Endothelial cell of umbilical vein (primary cell): ENCODE measurements around the gene ARHGEF37. TPM values are rescaled to one million over a fixed set of nuclear protein-coding genes. Genes with fewer than 3 reads are reported as not detected.

Experiments used
- BruUV-seq: library from RNA; stranded (reverse); fragments of 400-500 nt; replicated peaks from 2 replicates; lab custom pipeline; 2021; lab: Mats Ljungman, UMichigan
- CTCF ChIA-PET: fragments of 300-600, 350-600 bp; sonication (Branson Sonifier 250); formaldehyde crosslinking; loops from one replicate; lab custom pipeline; 2021; ENCODE audit warnings: antibody characterized with exemption, inconsistent platforms; lab: Charles Lee
- POLR2A ChIA-PET: fragments of 300-600, 350-600 bp; sonication (Branson Sonifier 250); formaldehyde crosslinking; loops from one replicate; lab custom pipeline; 2021; ENCODE audit warnings: antibody characterized with exemption, inconsistent platforms; lab: Charles Lee
- DNase-seq: peaks from one replicate; pipeline ENCODE4 v3.0.0-alpha.2; 2011; ENCODE audit warnings: low read depth, low spot score
- FAIRE-seq: peaks from 2 replicates; lab custom pipeline; 2011; peaks lifted over from hg19 to GRCh38; lab: Jason Lieb, UNC
- H2AFZ ChIP-seq: 2 replicates; pipeline ENCODE4 v1.6.0; 2012; ENCODE audit warnings: low read depth, low read length, control low read depth, inconsistent platforms
- H3K27ac ChIP-seq: 2 replicates; pipeline ENCODE4 v1.5.1; 2011; ENCODE audit warnings: low read depth, mild to moderate bottlenecking, control low read depth, low read length, moderate library complexity; ENCODE audit not compliant: insufficient read depth
- H3K27me3 ChIP-seq, 2 experiments: 2 replicates each; pipeline versions ENCODE4 v1.6.0 to v1.6.1; 2011; ENCODE audit warnings: low read length in 2 of 2, mixed read lengths in 1 of 2; ENCODE audit not compliant: control insufficient read depth in 2 of 2, insufficient read depth in 2 of 2
- H3K36me3 ChIP-seq, 2 experiments: 2 replicates in 1 of 2; 3 replicates in 1 of 2; pipeline ENCODE4 v1.5.1; 2011; ENCODE audit warnings: low read length in 2 of 2, mild to moderate bottlenecking in 1 of 2, moderate library complexity in 1 of 2; ENCODE audit not compliant: control insufficient read depth in 2 of 2, insufficient read depth in 2 of 2; ENCODE audit errors: extremely low read depth in 1 of 2
- H3K4me1 ChIP-seq: 3 replicates; pipeline ENCODE4 v1.5.1; 2011; ENCODE audit warnings: mild to moderate bottlenecking, low read length; ENCODE audit not compliant: control insufficient read depth, insufficient read depth; ENCODE audit errors: extremely low read depth
- H3K4me2 ChIP-seq: 2 replicates; pipeline ENCODE4 v1.6.1; 2011; ENCODE audit warnings: low read length, control low read depth, mixed read lengths; ENCODE audit not compliant: insufficient read depth
- H3K4me3 ChIP-seq, 3 experiments: fragments of 200-600 bp in 1 of 3; sonication (generic), shearing (Covaris generic) in 1 of 3; replicated peaks in 1 of 3; 2 replicates each; pipeline ENCODE4 v1.5.1; 2011 to 2016; ENCODE audit warnings: control low read depth in 3 of 3, low read length in 3 of 3, mild to moderate bottlenecking in 2 of 3, inconsistent platforms in 1 of 3, low read depth in 1 of 3, moderate library complexity in 1 of 3; ENCODE audit not compliant: insufficient read depth in 1 of 3
- H3K79me2 ChIP-seq: 2 replicates; pipeline ENCODE4 v1.6.0; 2012; ENCODE audit warnings: low read length, inconsistent platforms; ENCODE audit not compliant: control insufficient read depth, insufficient read depth
- H3K9ac ChIP-seq: replicated peaks from 2 replicates; pipeline ENCODE3; 2011; ENCODE audit warnings: low read length, control low read depth; ENCODE audit not compliant: insufficient read depth; ENCODE audit errors: extremely low read depth
- H3K9me1 ChIP-seq: replicated peaks from 3 replicates; pipeline ENCODE4 v1.6.0; 2011; ENCODE audit warnings: mild to moderate bottlenecking, low read length; ENCODE audit not compliant: control insufficient read depth, insufficient read depth; ENCODE audit errors: extremely low read depth
- H3K9me3 ChIP-seq: replicated peaks from 2 replicates; pipeline ENCODE4 v1.5.1; 2012; ENCODE audit warnings: low read length, inconsistent platforms; ENCODE audit not compliant: control insufficient read depth, insufficient read depth
- H4K20me1 ChIP-seq: replicated peaks from 2 replicates; pipeline ENCODE3; 2011; ENCODE audit warnings: mild to moderate bottlenecking, low read length; ENCODE audit not compliant: control insufficient read depth, insufficient read depth; ENCODE audit errors: extremely low read depth
- CTCF ChIP-seq, 2 donors: IDR thresholded peaks; 1 replicate in 1 of 2; 2 replicates in 1 of 2; pipeline ENCODE4 v1.5.1; 2011; ENCODE audit warnings: low read length in 2 of 2, mild to moderate bottlenecking in 2 of 2, moderate library complexity in 2 of 2, control low read depth in 1 of 2, inconsistent platforms in 1 of 2, low read depth in 1 of 2; ENCODE audit not compliant: insufficient read depth in 1 of 2; ENCODE audit errors: extremely low read depth in 1 of 2
- EZH2 ChIP-seq: IDR thresholded peaks from 2 replicates; pipeline ENCODE4 v1.6.1; 2012; ENCODE audit warnings: borderline replicate concordance, low read depth, mild to moderate bottlenecking, moderate library complexity, low read length, inconsistent platforms; ENCODE audit not compliant: severe bottlenecking
- GATA2 ChIP-seq: IDR thresholded peaks from 2 replicates; pipeline ENCODE4 v1.7.0; 2011; ENCODE audit warnings: low read depth, mild to moderate bottlenecking, moderate library complexity, mixed read lengths, low read length; ENCODE audit not compliant: insufficient read length, insufficient read depth
- MAX ChIP-seq: IDR thresholded peaks from 2 replicates; pipeline ENCODE4 v1.6.1; 2011; ENCODE audit not compliant: insufficient read depth, insufficient read length
- MYC ChIP-seq: IDR thresholded peaks from one replicate; pipeline ENCODE4 v1.6.1; 2011; ENCODE audit warnings: mild to moderate bottlenecking, low read depth, low read length
- POLR2A ChIP-seq: IDR thresholded peaks from 2 replicates; pipeline ENCODE4 v1.6.1; 2012; ENCODE audit warnings: low read depth, mild to moderate bottlenecking, control low read depth, low read length
- dilution Hi-C: fragments of 300-500 bp; cut with MboI; formaldehyde crosslinking; loops from one replicate; pipeline ENCODE4 v1.15.0; 2019; ENCODE audit warnings: low sequenced_read_pairs; ENCODE audit not compliant: extremely low pct_ligation_motif_present
- intact Hi-C: fragments of 100-400 bp; cut with micrococcal nuclease; formaldehyde crosslinking; loops from one replicate; pipeline ENCODE4 v1.10.0; 2022
- polyA plus RNA-seq, 4 experiments: library from polyadenylated mRNA; depleted of rRNA in 3 of 4; stranded (reverse) in 3 of 4; unstranded in 1 of 4; fragments of >200 nt; gene quantifications; 2 replicates each; pipeline versions ENCODE4 v1.2.1 to v1.2.3, GENCODE V29; 2011 to 2012; ENCODE audit warnings: missing spikeins in 1 of 4
- total RNA-seq: library from RNA; stranded (reverse); gene quantifications from 2 replicates; pipeline ENCODE4 v1.2.3, GENCODE V29; 2021

ARHGEF37 gene
- total and polyA plus RNA-seq, 2 donors (not counting 3 experiments of a cell fraction or from before 2014, with no cell fraction given) = 4.9 to 7.0 TPM

GRCh38 chr5:149641600-149641999 is 60.3 kb downstream of the ARHGEF37 start:
- no peaks in the 10 kb centered on the region for H3K36me3 ChIP-seq
- no peaks in the 10 kb centered on the region for H3K79me2 ChIP-seq
- H3K4me1 ChIP-seq = no peaks in the 10 kb centered on the region
- no peak overlapping the region for H3K9ac ChIP-seq
- TF ChIP-seq MYC (no peak), GATA2 (no peak), POLR2A (no peak), CTCF (IDR thresholded peaks at IDR 0.05; ENCODE audit: extremely low read depth in 1 of 2, insufficient read depth in 1 of 2, low read depth in 1 of 2, low read length in 2 of 2) (no peak)
- POLR2A ChIA-PET = interaction anchor here (0.6 kb wide), 1 partner anchor 205 kb away, joined by 4 read pairs; no protein-coding TSS in a partner anchor
- dilution Hi-C loops = no loop called here
- CTCF ChIA-PET = interaction anchor here (0.7 to 2.8 kb wide), 4 partner anchors 45 to 349 kb away, joined by 3 to 20 read pairs (median 4); no protein-coding TSS in a partner anchor
- no TSS peak for BruUV-seq
- no peaks in the 10 kb centered on the region for H3K9me3 ChIP-seq
- peaks cover 4% of the 10 kb centered on the region in 2 experiments for H3K27me3 ChIP-seq
- FAIRE-seq (no peak), DNase-seq (no peak)
- H4K20me1 ChIP-seq = no peaks in the 10 kb centered on the region
- no peak overlapping the region for H2AFZ ChIP-seq
- no peak overlapping the region for H3K4me3 ChIP-seq
- no peak overlapping the region for H3K27ac ChIP-seq
- no peaks in the 10 kb centered on the region for H3K9me1 ChIP-seq
- no peak overlapping the region for H3K4me2 ChIP-seq
- intact Hi-C loops = no loop called here

GRCh38 chr5:149643781-149644180 is 62.5 kb downstream of the ARHGEF37 start:
- Histone ChIP-seq H3K79me2 (no peaks in the 10 kb centered on the region), H3K9me3 (no peaks in the 10 kb centered on the region), H3K27me3 (peaks cover 4% of the 10 kb centered on the region in 2 experiments), H3K9me1 (no peaks in the 10 kb centered on the region), H2AFZ (no peak overlapping the region), H3K4me3 (no peak overlapping the region), H3K27ac (no peak overlapping the region), H3K36me3 (no peaks in the 10 kb centered on the region), H4K20me1 (no peaks in the 10 kb centered on the region), H3K4me2 (no peak overlapping the region), H3K9ac (no peak overlapping the region), H3K4me1 (no peaks in the 10 kb centered on the region)
- FAIRE-seq = no peak
- TF ChIP-seq CTCF (IDR thresholded peaks at IDR 0.05; ENCODE audit: extremely low read depth in 1 of 2, insufficient read depth in 1 of 2, low read depth in 1 of 2, low read length in 2 of 2) (no peak), EZH2 (no peak), POLR2A (no peak), MAX (no peak)
- dilution Hi-C loops = no loop called here
- CTCF ChIA-PET = interaction anchor here (1.0 to 3.9 kb wide), 4 partner anchors 13 to 347 kb away, joined by 3 to 18 read pairs (median 3); no protein-coding TSS in a partner anchor
- intact Hi-C loops = no loop called here
- POLR2A ChIA-PET = no interaction called here
- no peak for DNase-seq
- BruUV-seq = no TSS peak
